ENCODE measurements around the gene SUSD2. TPM values are rescaled to one million over a fixed set of nuclear protein-coding genes. Genes with fewer than 3 reads are reported as not detected.
"Not testable (repeated sequence)": the region's sequence is repeated elsewhere in the genome, so short reads cannot be mapped to it uniquely, and the experiment has no call there.

Gene SUSD2
- polyA plus RNA-seq, 1 of the 3 experiments (the other 2 are of a cell fraction) = 0.82 TPM

DNA sequence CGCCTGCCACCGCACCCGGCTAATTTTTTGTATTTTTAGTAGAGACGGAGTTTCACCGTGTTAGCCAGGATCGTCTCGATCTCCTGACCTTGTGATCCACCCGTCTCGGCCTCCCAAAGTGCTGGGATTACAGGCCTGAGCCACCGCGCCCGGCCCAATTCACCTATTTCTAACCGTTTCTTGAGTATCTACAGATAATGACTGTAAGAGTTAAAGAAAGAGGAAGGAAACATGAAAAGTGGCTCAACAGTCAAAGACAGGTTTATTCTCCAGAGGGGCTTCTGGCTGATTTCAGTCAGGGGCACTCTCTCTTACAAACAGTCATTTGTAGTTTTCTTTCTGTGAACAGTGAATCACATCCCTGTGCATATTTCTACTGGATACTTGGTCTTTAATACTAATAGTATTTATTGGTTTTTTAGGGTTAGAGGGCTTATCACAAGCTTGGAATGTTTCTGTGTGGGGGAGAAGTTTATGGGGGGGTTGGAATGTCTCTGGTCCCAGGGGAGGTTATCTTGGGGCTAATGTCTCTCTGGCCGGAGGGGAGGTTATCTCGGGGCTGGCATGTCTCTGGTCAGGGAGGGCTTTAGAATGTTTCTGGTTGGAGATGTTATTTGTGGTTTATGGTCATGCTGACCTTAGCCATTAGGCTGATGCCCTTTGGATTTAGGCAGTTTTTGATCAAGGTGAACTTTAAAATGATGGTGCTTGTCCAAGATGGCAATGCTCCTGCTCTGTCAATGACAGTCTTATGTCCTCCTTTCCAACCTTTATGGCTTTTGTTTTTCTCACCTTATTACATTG lies 25.4 kb downstream of the SUSD2 start:
- 79% methylated on average over 15 of the region's 15 CpGs for WGBS (ENCODE audit: low lambda C conversion rate)
- H3K9me2 ChIP-seq; H3K79me2 ChIP-seq (ENCODE audit: insufficient read depth); DNase-seq; H3K27me3 ChIP-seq (ENCODE audit: insufficient read depth); H3K4me3 ChIP-seq (ENCODE audit: low read depth in 2 of 2, low read length in 1 of 2); H3K9me3 ChIP-seq; H4K20me1 ChIP-seq (ENCODE audit: insufficient read depth); H3K36me3 ChIP-seq (replicated peaks in 1 of 2; ENCODE audit: control insufficient read depth in 1 of 2, insufficient read depth in 2 of 2, low read length in 1 of 2); POLR2A ChIA-PET: not testable (repeated sequence)
- Histone ChIP-seq H3K4me1 (ENCODE audit: control insufficient read depth in 1 of 2, insufficient read depth in 2 of 2, low read depth in 1 of 2, low read length in 1 of 2) (peaks cover 0 to 22% of the 10 kb centered on the region in 2 experiments; a peak in 2 of 4 replicates), H2AFZ (ENCODE audit: low read depth) (peak overlapping the region; percentile 20), H3F3A (replicated peaks; ENCODE audit: insufficient read depth) (peaks cover 41% of the 10 kb centered on the region), H3K4me2 (peak overlapping the region; percentile 68), H3K27ac (ENCODE audit: low read depth in 2 of 2, low read length in 1 of 2) (peak overlapping the region; percentile 53 to 99; a peak in 3 of 4 replicates), H3K9ac (peak overlapping the region; percentile 65)
- peak; percentile 75 for TF ChIP-seq RXRA (IDR thresholded peaks at IDR 0.05; ENCODE audit: borderline replicate concordance, low read depth)
- peak; percentile 38 for TF ChIP-seq TCF12 (IDR thresholded peaks at IDR 0.05)
- TF ChIP-seq EP300 (IDR thresholded peaks at IDR 0.05; ENCODE audit: borderline replicate concordance in 1 of 2, low read depth in 1 of 2, low read length in 1 of 2) = peak in 1 of 2 experiments; percentile 73; a peak in 2 of 4 replicates
- 0 out of 2 replicates have a peak, but pooled peaks have one; percentile 3 for TF ChIP-seq JUND (IDR thresholded peaks at IDR 0.05)
- TF ChIP-seq TEAD4 (IDR thresholded peaks at IDR 0.05; ENCODE audit: borderline replicate concordance, insufficient read depth) = peak; percentile 51; the same call in 1 of the 2 replicates
- CTCF ChIA-PET = interaction anchor here (1.0 kb wide), 1 partner anchor 8 kb away, joined by 3 read pairs; no protein-coding TSS in a partner anchor

DNA sequence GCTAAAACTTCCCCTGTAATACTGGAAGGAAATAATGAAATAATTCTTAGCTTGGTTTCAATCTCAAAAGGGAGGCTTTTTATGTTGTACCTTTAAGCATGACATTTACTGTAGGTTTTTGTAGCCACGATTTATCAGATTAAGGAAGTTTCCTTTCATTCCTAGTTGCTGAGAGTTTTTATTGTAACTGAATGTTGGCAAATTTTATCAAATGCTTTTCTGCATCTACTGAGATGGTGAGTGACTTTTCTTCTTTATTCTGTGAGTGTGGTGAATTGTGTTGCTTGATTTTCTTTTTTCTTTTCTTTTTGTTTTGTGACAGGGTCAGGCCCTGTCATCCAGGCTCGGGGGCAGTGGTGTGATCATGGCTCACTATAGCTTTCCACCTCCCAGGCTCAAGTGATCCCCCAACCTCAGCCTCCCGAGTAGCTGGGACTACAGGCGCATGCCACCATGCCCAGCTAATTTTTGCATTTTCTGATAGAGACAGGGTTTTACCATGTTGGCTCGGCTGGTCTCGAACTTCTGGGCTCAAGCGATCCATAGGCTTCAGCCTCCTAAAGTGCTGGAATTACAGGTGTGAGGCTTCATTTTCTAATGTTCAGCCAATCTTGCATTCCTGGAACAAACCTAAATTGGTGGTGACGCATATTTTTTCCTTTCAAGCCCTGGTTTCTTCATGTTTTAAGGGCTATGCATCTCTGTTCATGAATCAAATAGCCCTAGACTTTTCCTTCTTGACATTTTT lies 26.2 kb downstream of the SUSD2 start:
- H3K27me3 ChIP-seq (ENCODE audit: insufficient read depth) = no peaks in the 10 kb centered on the region
- H2AFZ ChIP-seq (ENCODE audit: low read depth) = peak overlapping the region; percentile 20; the same call in 1 of the 2 replicates
- CTCF ChIA-PET = no interaction called here
- POLR2A ChIA-PET = no interaction called here
- H3F3A ChIP-seq (replicated peaks; ENCODE audit: insufficient read depth) = peaks cover 41% of the 10 kb centered on the region
- H3K4me1 ChIP-seq (ENCODE audit: control insufficient read depth in 1 of 2, insufficient read depth in 2 of 2, low read depth in 1 of 2, low read length in 1 of 2) = peaks cover 0 to 22% of the 10 kb centered on the region in 2 experiments; a peak in 2 of 4 replicates
- DNase-seq = no peak
- H3K36me3 ChIP-seq (replicated peaks in 1 of 2; ENCODE audit: control insufficient read depth in 1 of 2, insufficient read depth in 2 of 2, low read length in 1 of 2) = no peaks in the 10 kb centered on the region
- no peak overlapping the region for H3K4me3 ChIP-seq (ENCODE audit: low read depth in 2 of 2, low read length in 1 of 2)
- peak overlapping the region; percentile 53 to 99; a peak in 3 of 4 replicates for H3K27ac ChIP-seq (ENCODE audit: low read depth in 2 of 2, low read length in 1 of 2)
- H3K79me2 ChIP-seq (ENCODE audit: insufficient read depth) = no peaks in the 10 kb centered on the region
- H3K9me2 ChIP-seq = no peaks in the 10 kb centered on the region
- H3K4me2 ChIP-seq = peak overlapping the region; percentile 68
- H3K9ac ChIP-seq = peak overlapping the region; percentile 65
- no peak for TF ChIP-seq NRF1 (IDR thresholded peaks at IDR 0.05; ENCODE audit: low read depth, low read length)
- TF ChIP-seq, protein P1, sequence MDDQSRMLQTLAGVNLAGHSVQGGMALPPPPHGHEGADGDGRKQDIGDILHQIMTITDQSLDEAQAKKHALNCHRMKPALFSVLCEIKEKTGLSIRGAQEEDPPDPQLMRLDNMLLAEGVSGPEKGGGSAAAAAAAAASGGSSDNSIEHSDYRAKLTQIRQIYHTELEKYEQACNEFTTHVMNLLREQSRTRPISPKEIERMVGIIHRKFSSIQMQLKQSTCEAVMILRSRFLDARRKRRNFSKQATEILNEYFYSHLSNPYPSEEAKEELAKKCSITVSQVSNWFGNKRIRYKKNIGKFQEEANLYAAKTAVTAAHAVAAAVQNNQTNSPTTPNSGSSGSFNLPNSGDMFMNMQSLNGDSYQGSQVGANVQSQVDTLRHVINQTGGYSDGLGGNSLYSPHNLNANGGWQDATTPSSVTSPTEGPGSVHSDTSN (IDR thresholded peaks at IDR 0.05) = peak; percentile 85
- no peaks in the 10 kb centered on the region for H3K9me3 ChIP-seq
- no peaks in the 10 kb centered on the region for H4K20me1 ChIP-seq (ENCODE audit: insufficient read depth)
- 43% methylated on average over 8 of the region's 8 CpGs for WGBS (ENCODE audit: low lambda C conversion rate)

All from SK-N-SH (cell line).